H7 (cell line): Measurements from ENCODE around the gene CDK14. TPM values are rescaled to one million over a fixed set of nuclear protein-coding genes. Genes with fewer than 3 reads are reported as not detected.
"Not testable (repeated sequence)": the region's sequence is repeated elsewhere in the genome, so short reads cannot be mapped to it uniquely, and the experiment has no call there.

Source experiments
- DNase-seq: peaks from one replicate; pipeline ENCODE4 v3.0.0; 2012
- H3K27me3 ChIP-seq: 2 replicates; pipeline ENCODE4 v1.6.0; 2011; ENCODE audit warnings: mild to moderate bottlenecking, low read length; ENCODE audit not compliant: control insufficient read depth, insufficient read depth
- H3K36me3 ChIP-seq: replicated peaks from 2 replicates; pipeline ENCODE4 v1.5.1; 2011; ENCODE audit warnings: low read length; ENCODE audit not compliant: control insufficient read depth, insufficient read depth
- H3K4me3 ChIP-seq: 2 replicates; pipeline ENCODE4 v1.5.1; 2011; ENCODE audit warnings: low read depth, mild to moderate bottlenecking, control low read depth, low read length, moderate library complexity; ENCODE audit not compliant: insufficient read depth
- total RNA-seq: library from RNA; depleted of rRNA; stranded (reverse); fragments of >200 nt; shearing (Covaris generic); gene quantifications from 2 replicates; pipeline ENCODE4 v1.2.3, GENCODE V29; 2014

Gene CDK14
- total RNA-seq, 1 experiment from 2014 or later, result 28.6 TPM

DNA sequence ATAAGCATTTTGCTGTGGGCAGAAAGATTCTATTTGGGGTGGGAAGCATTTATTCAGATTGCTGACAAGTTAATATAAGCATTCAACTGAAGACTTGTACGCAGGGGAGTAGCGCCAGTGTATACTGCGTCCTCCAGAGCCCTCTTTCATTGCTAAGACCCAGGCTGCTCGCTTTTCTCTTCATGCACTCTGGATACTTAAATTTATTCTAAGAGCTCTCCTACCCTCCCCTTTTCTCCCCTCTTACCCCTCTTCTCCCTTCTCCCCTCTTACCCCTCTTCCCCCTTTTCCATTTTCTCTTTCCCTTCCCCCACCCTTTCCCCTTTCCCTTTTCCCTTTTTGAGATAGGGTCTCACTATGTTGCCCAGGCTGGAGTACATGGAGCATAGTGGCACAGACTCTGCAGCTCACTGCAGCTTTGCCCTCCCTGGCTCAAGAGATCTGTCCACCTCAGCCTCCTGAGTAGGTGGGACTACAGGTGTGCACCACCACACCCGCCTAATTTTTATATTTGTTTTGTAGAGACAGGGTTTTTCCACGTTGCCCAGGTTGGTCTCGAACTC is 125.8 kb downstream of the CDK14 start:
- Histone ChIP-seq H3K27me3 (no peaks in the 10 kb centered on the region), H3K36me3 (no peaks in the 10 kb centered on the region), H3K4me3 (no peak overlapping the region)
- DNase-seq, result no peak

DNA sequence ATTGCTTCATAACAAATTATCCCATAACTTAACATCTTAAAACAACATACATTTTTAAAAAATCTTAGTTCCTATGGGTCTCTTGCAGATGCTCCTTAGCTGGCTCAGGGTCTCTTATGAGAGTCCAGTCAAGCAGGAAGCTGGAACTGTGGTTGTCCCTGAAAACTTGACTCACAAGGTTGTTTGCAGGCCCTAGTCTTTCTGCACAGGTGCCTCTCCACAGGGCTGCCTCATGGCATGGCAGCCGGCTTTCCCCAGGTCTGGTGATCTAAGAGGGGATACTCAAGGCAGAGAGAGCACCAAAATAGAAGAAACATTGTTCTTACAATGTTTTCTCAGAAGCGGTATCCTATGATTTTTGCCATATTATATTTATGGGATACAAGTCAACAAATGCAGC is 127.1 kb downstream of the CDK14 start:
- no peaks in the 10 kb centered on the region for H3K36me3 ChIP-seq
- no peaks in the 10 kb centered on the region for H3K27me3 ChIP-seq
- no peak for DNase-seq
- no peak overlapping the region for H3K4me3 ChIP-seq

DNA sequence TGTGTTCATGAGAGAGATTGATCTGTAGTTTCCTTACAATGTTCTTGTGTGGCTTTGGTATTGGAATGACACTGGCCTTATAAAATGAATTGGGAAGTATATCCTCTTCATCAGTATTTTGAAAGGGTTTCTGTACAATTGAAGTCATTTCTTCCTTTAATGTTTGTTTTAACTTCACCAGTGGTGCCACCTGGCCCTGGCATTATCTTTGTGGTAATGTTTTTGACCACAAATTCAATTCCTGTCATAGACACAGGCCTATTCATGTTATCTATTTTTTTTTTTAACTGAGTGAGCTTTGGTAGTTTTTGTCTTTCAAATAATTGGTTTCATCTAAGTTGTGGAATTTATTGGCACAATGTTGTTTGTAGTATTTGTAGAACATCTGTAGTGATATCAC is 127.7 kb downstream of the CDK14 start:
- Histone ChIP-seq H3K4me3 (no peak overlapping the region), H3K27me3 (no peaks in the 10 kb centered on the region), H3K36me3 (no peaks in the 10 kb centered on the region)
- no peak for DNase-seq

DNA sequence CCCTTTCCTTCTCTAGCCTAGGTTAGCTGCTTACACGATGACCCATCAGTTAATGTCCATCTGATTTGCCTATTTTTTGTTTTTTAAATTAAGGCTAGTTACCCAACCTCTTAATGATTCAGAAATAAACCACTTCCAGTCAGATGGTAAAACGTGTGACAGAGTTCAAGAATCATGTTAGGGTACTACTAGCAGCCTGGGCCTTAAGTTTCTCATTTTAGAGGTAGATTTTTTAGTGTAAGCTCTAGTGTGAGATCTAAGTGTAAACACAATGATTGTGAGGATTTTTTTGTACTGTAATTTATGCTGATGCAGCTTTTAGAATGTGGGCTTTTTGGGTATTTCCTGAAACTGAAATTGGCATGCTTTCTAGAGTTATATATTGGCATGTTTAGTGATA is 130.0 kb downstream of the CDK14 start:
- no peak for DNase-seq
- Histone ChIP-seq H3K4me3 (no peak overlapping the region), H3K27me3 (no peaks in the 10 kb centered on the region), H3K36me3 (no peaks in the 10 kb centered on the region)

DNA sequence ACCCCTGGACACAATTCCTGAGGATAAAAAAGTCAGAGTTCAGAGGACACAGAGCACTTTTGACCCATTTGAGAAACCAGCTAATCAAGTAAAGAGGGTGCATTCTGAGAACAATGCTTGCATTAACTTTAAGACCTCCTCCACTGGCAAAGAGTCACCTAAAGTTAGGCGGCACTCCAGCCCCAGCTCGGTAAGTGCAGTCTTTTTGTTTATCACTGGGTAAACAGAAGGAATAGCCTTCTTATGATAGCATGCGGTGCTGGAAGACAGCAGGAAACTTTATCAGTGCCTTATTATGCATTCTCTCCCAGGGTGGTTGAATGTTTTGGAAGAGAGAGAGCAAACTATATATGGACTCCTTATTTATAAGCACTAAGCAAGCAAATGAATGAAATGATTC is 130.5 kb downstream of the CDK14 start:
- no peak for DNase-seq
- Histone ChIP-seq H3K4me3 (no peak overlapping the region), H3K36me3 (no peaks in the 10 kb centered on the region), H3K27me3 (no peaks in the 10 kb centered on the region)

DNA sequence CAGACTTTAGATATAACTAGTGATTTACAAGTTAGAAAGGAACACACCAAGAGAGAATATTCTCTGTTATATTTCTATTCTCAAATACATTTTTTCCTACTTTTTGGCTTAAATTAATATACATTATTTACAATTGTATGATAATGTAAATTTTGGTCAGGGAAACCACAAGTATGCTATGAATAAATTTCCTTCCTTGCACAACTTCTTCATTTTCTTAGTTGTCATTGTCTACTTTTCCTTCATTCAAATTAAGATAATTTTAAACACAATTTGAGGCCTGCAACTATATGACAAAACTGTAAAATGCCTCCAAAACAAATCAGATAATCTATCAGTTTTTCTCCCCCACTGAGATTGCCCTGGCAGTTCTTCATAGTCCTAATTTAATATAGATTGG is 131.3 kb downstream of the CDK14 start:
- Histone ChIP-seq H3K36me3 (no peaks in the 10 kb centered on the region), H3K27me3 (no peaks in the 10 kb centered on the region), H3K4me3 (no peak overlapping the region)
- DNase-seq, result no peak

DNA sequence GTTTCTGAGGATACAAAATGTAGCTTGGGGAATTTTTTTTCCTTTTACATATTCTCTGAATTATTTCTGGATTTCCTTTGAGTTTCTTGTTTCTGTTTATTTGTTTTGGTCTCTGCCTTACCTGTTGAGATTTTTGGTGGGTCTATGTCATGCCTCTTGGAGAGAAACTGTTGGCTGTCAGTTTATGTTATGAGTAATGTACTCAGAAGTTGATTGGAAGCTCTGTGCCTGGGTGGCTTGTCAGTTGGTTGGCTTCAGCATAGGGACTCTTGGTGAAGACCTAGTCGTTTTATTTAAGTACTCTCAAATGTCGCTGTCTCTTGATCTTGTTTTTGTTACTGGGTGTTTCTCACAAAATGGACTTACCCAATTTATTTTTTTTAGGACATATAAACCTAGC is 132.4 kb downstream of the CDK14 start:
- no peaks in the 10 kb centered on the region for H3K27me3 ChIP-seq
- no peaks in the 10 kb centered on the region for H3K36me3 ChIP-seq
- H3K4me3 ChIP-seq, result no peak overlapping the region
- no peak for DNase-seq

DNA sequence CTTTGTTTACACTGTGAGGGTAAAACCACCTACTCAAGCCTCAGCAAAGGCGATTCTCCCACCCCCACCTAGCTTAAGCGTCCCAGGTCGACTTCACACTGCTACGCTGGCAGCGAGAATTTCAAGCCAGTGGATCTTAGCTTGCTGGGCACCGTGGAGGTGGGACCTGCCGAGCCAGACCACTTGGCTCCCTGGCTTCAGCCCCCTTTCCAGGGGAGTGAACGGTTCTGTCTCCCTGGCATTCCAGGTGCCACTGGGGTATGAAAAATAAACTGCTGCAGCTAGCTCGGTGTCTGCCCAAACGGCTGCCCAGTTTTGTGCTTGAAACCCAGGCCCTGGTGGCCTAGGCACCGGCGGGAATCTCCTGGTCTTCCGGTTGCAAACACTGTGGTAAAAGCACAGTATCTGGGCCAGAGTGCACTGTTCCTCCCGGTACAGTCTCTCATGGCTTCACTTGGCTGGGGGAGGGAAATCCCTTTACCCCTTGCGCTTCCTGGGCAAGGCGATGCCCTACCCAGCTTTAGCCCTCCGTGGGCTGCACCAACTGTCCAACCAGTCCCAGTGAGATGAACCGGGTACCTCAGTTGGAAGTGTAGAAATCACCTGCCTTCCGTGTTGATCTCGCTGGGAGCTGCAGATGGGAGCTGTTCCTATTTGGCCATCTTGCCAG is 139.6 kb downstream of the CDK14 start:
- H3K36me3 ChIP-seq, DNase-seq, H3K27me3 ChIP-seq, H3K4me3 ChIP-seq: not testable (repeated sequence)

DNA sequence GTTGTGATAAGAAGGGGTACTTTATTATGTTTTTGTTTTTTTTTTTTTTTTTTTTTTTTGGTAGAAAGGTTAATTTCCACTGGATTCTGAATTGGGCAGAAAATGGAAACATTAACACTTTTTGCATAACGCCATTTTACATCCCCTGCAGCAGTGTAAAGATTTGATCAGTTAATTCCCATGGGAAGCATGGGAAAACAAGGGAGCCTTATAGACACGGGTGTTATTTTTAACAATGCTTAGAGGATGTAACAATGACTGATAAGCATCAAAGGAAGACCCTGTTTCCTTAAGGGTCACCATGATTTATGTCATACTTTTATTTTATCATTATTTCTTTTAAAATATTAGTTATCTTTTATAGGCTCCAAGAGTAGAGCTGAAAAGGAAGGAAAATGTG is 140.2 kb downstream of the CDK14 start:
- Histone ChIP-seq H3K4me3 (no peak overlapping the region), H3K27me3 (no peaks in the 10 kb centered on the region), H3K36me3 (no peaks in the 10 kb centered on the region)
- no peak for DNase-seq

DNA sequence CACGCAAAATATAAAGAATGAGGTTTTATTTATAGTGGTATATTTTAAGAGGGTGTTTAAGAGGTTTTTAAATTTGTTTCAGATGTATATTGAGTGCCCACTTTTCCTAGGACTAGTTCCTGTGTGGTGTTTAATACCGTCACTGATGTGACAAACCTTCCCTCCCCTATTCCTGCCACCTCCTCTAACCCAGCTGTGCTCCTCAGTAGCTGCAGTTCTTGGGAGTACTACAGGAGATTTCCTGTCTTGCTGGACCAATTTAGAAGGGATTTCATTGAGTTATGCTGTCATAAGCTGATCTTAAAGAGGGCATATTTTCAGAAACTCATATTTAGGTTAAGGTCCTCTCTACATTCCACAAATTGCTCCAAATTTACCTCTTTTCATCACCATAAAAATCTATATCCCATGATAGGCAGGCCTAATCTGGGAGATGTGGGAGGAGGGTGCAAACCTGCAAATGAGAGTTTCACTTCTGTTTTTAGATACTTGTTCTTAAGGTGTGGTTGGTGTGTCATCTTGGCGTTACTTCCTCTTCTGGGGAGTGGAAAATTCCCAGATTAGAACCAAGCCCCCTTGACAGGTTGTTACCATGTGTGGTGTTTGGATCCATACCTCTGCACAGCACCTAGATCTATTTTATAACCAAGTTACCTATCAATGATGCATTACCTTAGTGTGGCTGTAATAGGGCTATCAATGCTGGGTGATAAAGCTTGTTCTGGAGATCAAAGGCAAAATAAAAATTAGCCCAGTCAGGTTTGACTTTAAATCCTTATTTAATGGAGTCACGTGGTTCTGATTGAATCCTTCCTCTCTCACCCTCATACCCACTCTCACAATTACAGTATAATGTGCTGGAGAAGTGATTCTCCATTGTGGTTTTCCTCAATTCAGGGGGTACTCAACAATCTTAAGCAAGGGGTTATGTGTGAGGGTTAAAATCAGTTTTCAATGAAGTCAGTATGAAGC is 141.1 kb downstream of the CDK14 start:
- no peak for DNase-seq
- H3K36me3 ChIP-seq, result no peaks in the 10 kb centered on the region
- H3K27me3 ChIP-seq, result no peaks in the 10 kb centered on the region
- H3K4me3 ChIP-seq, result no peak overlapping the region

DNA sequence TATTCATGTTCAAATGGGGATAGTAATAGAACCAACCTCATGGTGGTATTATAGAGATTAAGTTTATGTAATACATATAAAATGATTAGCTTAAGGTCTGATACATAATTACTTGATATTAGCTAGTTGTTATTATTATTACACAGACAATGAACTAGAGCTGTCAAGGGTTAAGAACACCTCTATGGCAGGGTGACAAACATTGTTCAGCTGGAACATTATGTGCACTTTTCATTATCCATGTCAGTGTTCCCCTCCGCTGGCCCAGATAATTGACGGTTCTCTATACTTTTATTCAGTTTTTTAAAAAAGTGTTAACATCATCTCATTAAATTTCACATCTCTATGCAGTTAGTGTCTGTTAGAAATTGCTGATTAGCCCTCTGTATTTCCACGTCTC is 142.1 kb downstream of the CDK14 start:
- no peak overlapping the region for H3K4me3 ChIP-seq
- DNase-seq, result no peak
- no peaks in the 10 kb centered on the region for H3K27me3 ChIP-seq
- H3K36me3 ChIP-seq, result no peaks in the 10 kb centered on the region

DNA sequence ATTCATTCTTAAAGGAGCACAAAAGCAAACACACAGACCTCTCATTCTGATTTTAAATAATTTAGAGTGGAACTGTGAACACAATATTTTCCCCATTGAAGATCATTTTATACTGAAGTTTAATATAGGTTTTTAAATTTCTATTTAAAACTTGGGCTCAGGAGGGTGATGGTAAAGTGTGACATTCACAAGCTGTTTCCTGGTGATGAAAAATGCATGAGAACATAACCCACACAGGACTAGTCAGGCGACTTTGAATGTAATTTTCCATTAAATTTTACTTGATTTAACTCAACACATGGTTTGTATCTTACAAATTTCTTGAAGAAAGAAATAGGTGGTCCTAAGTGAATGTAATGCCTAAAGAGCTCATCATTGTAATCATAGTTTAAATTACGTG is 143.6 kb downstream of the CDK14 start:
- Histone ChIP-seq H3K27me3 (no peaks in the 10 kb centered on the region), H3K36me3 (no peaks in the 10 kb centered on the region), H3K4me3 (no peak overlapping the region)
- DNase-seq, result no peak

DNA sequence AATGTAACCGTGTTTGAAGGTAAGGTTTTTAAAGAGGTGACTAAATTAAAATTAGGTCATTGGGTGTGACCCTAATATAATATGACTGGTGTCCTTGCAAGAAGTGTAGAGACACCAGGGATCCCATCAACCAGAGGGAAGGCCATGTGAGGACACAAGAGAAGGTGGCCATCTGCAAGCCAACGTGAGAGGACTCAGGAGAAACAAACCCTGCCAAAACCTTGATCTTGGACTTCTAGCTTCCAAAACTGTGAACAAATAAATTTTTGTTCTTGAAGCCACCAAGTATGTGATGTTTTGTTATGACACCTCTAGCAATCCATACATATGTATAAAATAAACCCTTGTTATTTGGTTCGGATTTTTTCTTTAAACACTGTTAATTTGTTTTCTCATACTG is 144.3 kb downstream of the CDK14 start:
- no peak for DNase-seq
- Histone ChIP-seq H3K27me3 (no peaks in the 10 kb centered on the region), H3K4me3 (no peak overlapping the region), H3K36me3 (no peaks in the 10 kb centered on the region)

DNA sequence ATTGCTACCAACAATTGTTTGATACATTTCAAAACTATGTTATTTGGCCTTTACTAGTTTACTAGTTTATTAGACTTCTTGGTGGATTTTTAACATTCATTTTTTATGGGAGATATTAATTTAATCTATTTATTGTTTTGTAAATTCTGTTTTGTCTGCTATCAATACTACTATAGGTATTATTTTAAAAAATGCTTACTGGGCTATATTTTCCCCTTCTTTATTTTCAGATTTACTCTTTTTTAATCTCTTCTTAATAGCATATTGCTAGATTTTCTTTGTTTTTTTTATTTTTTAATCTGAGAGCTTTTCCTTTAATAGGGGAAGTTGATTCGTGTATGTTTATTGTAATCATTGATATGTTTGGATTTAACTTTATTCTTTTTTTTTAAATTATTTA is 147.5 kb downstream of the CDK14 start:
- H3K36me3 ChIP-seq, result no peaks in the 10 kb centered on the region
- no peak overlapping the region for H3K4me3 ChIP-seq
- no peaks in the 10 kb centered on the region for H3K27me3 ChIP-seq
- no peak for DNase-seq

DNA sequence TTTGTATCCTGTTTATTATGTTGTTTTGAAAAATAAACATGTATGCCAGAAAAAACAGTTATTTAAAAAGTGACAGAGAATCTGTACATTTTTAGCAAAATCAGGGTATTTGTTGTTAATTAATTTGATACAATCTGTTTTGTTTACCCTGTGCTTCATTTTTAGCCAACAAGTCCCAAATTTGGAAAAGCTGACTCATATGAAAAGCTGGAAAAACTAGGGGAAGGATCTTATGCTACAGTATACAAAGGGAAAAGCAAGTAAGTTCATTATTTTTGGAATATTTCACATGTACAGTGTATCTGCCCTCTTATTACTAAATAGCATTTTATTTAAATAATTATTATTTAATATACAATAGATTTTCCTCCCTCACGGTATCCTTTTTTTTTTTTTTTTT is 151.4 kb downstream of the CDK14 start:
- Histone ChIP-seq H3K36me3 (no peaks in the 10 kb centered on the region), H3K4me3 (no peak overlapping the region), H3K27me3 (no peaks in the 10 kb centered on the region)
- DNase-seq, result no peak
